ENCODE data around the gene MACROH2A1.
A peak's percentile ranks its signal among the peaks of the same experiment; 100 is the strongest.

Gene MACROH2A1

DNA sequence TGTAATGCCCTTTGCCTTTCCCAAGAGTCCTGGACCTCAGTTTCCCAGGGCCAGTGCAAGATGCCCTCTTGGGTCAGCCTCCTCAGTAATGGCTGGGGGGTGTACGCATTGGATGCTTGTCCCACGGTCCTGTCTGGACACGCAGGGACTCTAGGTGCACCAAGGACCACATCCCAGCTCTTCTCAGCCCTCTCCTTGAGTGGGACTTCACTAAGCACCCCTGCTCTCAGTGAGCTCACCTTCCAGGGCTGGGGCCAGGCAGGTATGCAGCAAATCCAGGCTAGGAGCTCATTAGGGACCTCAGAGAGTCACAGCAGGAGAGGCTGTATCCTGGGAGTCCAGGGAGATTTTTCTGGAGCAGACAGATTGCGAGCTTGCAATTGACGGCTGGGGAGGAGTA is 59.8 kb downstream of the MACROH2A1 start:
- in situ Hi-C loops (cut with MboI; ENCODE audit: low sequenced_read_pairs, unreplicated experiment) = no loop called here
- no peak for TF ChIP-seq CTCF (IDR thresholded peaks at IDR 0.05; ENCODE audit: borderline replicate concordance, control extremely low read depth, extremely low read depth, insufficient read depth, missing control alignments)
- DNase-seq (ENCODE audit: low spot score) = no peak

GRCh38 chr5:135337064-135337463 is 62.0 kb downstream of the MACROH2A1 start:
- in situ Hi-C loops (cut with MboI; ENCODE audit: low sequenced_read_pairs, unreplicated experiment) = no loop called here
- no peak for TF ChIP-seq CTCF (IDR thresholded peaks at IDR 0.05; ENCODE audit: borderline replicate concordance, control extremely low read depth, extremely low read depth, insufficient read depth, missing control alignments)

GRCh38 chr5:135335031-135335828 is 63.8 kb downstream of the MACROH2A1 start:
- in situ Hi-C loops (cut with MboI; ENCODE audit: low sequenced_read_pairs, unreplicated experiment) = no loop called here
- TF ChIP-seq CTCF (IDR thresholded peaks at IDR 0.05; ENCODE audit: borderline replicate concordance, control extremely low read depth, extremely low read depth, insufficient read depth, missing control alignments) = no peak
- no peak for DNase-seq (ENCODE audit: low spot score)

More at GRCh38 chr5:135337064-135337463, 62.0 kb downstream of the MACROH2A1 start:
- no peak for DNase-seq (ENCODE audit: low spot score)

DNA sequence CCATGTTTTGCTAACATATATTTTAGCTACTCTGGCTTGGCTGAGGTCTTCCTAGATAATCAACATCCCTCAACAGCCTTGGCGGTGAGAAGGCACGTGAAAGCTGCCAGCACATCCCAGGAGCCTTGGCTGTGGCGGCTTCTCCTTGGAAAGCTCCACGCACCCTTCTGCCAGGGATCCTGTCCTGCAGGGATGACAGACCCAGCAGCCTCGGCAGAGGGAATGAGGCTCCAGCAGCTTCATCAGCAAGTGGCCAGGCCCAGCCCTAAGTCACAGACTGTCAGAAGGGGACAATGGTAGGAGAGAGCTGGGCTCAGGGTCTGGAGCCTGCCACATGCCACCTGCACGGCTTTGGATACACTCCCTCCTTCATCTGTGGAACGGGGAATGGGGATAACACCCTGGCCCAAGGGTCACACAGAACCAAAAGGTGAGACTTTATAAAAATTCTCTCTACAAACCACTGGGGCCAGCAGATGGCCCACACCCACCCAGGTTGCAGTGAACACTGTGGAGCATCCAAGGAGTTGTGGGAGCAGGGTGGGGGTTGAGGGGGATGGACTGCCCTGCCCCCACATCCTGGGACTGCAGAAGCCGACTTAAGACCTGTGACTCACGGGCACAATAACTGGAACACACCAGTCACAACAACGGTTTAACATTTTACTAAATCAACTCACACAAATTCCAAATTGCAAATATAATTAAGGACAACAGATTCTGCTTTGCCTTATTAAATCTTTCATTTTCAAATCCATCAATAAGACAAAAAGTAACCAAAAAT is 65.1 kb downstream of the MACROH2A1 start:
- in situ Hi-C loops (cut with MboI; ENCODE audit: low sequenced_read_pairs, unreplicated experiment) = no loop called here
- TF ChIP-seq CTCF (IDR thresholded peaks at IDR 0.05; ENCODE audit: borderline replicate concordance, control extremely low read depth, extremely low read depth, insufficient read depth, missing control alignments) = no peak
- no peak for DNase-seq (ENCODE audit: low spot score)

DNA sequence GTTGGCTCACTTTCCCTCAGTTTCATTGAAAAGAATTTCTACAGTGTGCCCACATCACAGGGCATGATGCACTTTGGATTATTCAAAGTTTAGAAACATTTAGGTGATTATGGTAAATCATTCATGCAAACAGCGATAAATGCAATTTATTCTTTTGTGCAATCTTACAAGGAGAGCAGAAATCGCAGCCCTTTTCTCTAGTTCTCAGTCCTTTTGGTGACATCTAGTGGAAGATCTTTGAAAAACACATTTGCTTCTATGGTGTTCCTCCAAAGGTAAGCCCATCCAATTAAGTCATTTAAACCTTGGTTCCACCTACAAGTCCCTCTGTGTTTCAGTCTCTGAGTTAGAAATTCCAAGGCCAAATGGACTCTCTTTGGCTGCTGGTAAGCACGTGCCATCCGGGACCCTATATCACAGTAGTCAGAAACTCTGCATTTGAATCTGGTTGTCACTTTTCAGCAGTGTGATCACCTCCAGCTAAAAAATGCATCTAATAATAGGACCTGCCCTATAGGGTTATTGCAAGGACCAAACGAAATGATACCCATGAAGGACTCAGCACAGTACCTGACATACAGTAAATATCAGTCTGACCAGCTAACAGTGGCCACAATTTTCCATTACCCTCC is 66.4 kb downstream of the MACROH2A1 start:
- in situ Hi-C loops (cut with MboI; ENCODE audit: low sequenced_read_pairs, unreplicated experiment) = no loop called here
- peak; percentile 26 for TF ChIP-seq CTCF (IDR thresholded peaks at IDR 0.05; ENCODE audit: borderline replicate concordance, control extremely low read depth, extremely low read depth, insufficient read depth, missing control alignments)
- peak; percentile 71 for DNase-seq (ENCODE audit: low spot score)

DNA sequence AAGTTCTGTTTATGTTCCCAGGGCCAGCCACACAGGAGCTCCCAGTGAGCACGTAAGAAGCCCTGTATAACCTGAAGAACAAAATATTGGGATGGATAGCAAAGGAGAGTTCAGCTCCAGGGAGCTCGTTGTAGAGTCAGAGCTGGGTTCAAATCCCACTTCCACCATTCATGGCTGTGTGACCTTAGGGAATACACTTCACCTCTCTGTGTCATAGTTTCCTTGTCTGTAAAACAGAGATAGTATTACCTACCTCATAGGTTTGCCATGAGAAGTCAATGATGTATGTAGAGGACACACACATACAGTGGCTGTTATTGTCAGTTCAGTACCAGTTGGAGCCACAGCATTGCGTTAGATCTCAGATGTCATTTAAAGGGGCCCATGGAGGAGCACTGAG is 67.4 kb downstream of the MACROH2A1 start:
- in situ Hi-C loops (cut with MboI; ENCODE audit: low sequenced_read_pairs, unreplicated experiment) = no loop called here
- DNase-seq (ENCODE audit: low spot score) = no peak
- no peak for TF ChIP-seq CTCF (IDR thresholded peaks at IDR 0.05; ENCODE audit: borderline replicate concordance, control extremely low read depth, extremely low read depth, insufficient read depth, missing control alignments)

Measured in GM13976 (cell line).